Body of pancreas (tissue), 4 donors: ENCODE measurements around the gene SLC25A19. TPM values are rescaled to one million over a fixed set of nuclear protein-coding genes. Genes with fewer than 3 reads are reported as not detected.

Source experiments
- ATAC-seq: fragments of 150-250 bp; one replicate; pipeline ENCODE4 v1.9.1; 2016
- DNase-seq, 4 donors: peaks; one replicate each; pipeline ENCODE4 v3.0.0-alpha.2; 2019
- H3K27ac ChIP-seq, 4 donors: fragments of 200-600 bp; sonication (generic); 1 replicate in 3 of 4; 2 replicates in 1 of 4; pipeline versions ENCODE4 v1.5.1 to v1.6.1; 2016 to 2019; ENCODE audit warnings: mild to moderate bottlenecking in 1 of 4, mixed read lengths in 1 of 4, moderate library complexity in 1 of 4
- H3K27me3 ChIP-seq, 2 donors: fragments of 200-600 bp; sonication (generic); one replicate each; pipeline ENCODE4 v1.6.0; 2016; ENCODE audit warnings: mild to moderate bottlenecking in 1 of 2
- H3K36me3 ChIP-seq, 2 donors: fragments of 200-600 bp; sonication (generic); replicated peaks in 1 of 2; 2 replicates each; pipeline ENCODE4 v1.5.1; 2016; ENCODE audit warnings: low read depth in 2 of 2; ENCODE audit not compliant: insufficient read depth in 1 of 2
- H3K4me1 ChIP-seq: fragments of 200-600 bp; sonication (generic); one replicate; pipeline ENCODE4 v1.6.0; 2016
- H3K4me3 ChIP-seq, 2 donors: fragments of 200-600 bp; sonication (generic); 1 replicate in 1 of 2; 2 replicates in 1 of 2; pipeline ENCODE4 v1.5.1; 2016 to 2019
- H3K9me3 ChIP-seq, 3 donors: fragments of 200-600 bp; sonication (generic); 1 replicate in 2 of 3; 2 replicates in 1 of 3; pipeline ENCODE4 v1.5.1; 2016
- POLR2A ChIP-seq, 3 donors: fragments of 450-650 bp; IDR thresholded peaks; one replicate each; pipeline ENCODE4 v1.6.1; 2016; ENCODE audit warnings: antibody characterized with exemption in 3 of 3, mild to moderate bottlenecking in 2 of 3
- WGBS, 2 donors: methylation state at CpG; one replicate each; pipeline ENCODE4 v1.1.5; 2017; 5-methylcytosine and 5-hydroxymethylcytosine counted together
- intact Hi-C: fragments of 100-400 bp; cut with DNase I; formaldehyde crosslinking; loops from one replicate; pipeline ENCODE4 v1.15.1; 2023
- total RNA-seq, 2 donors: library from RNA; depleted of rRNA; stranded (reverse); fragments of >200 nt; gene quantifications; one replicate each; pipeline ENCODE4 v1.1.0, GENCODE V29; 2016
- TF ChIP-seq, protein P1 (sequence below), 7 experiments: fragments of 450-650 bp in 4 of 7; fragments of 200-600 bp in 3 of 7; sonication (generic) in 3 of 7; IDR thresholded peaks; one replicate each; pipeline ENCODE4 v1.5.1; 2016 to 2019; ENCODE audit warnings: antibody characterized with exemption in 7 of 7

Gene SLC25A19
- total RNA-seq, 2 donors from 2014 or later: 7.6 to 8.3 TPM

GRCh38 chr17:75242461-75243042 lies 46.7 kb downstream of the SLC25A19 start:
- Histone ChIP-seq H3K4me1 (no peaks in the 10 kb centered on the region), H3K27me3 (no peaks in the 10 kb centered on the region), H3K4me3 (no peak overlapping the region), H3K36me3 (peaks cover 12 to 46% of the 10 kb centered on the region in 2 donors), H3K27ac (no peak overlapping the region), H3K9me3 (no peaks in the 10 kb centered on the region)
- 79 to 91% methylated on average over 17 of the region's 17 CpGs for WGBS, 2 donors
- ATAC-seq: no peak
- DNase-seq: no peak
- intact Hi-C loops: no loop called here
- TF ChIP-seq, protein P1, sequence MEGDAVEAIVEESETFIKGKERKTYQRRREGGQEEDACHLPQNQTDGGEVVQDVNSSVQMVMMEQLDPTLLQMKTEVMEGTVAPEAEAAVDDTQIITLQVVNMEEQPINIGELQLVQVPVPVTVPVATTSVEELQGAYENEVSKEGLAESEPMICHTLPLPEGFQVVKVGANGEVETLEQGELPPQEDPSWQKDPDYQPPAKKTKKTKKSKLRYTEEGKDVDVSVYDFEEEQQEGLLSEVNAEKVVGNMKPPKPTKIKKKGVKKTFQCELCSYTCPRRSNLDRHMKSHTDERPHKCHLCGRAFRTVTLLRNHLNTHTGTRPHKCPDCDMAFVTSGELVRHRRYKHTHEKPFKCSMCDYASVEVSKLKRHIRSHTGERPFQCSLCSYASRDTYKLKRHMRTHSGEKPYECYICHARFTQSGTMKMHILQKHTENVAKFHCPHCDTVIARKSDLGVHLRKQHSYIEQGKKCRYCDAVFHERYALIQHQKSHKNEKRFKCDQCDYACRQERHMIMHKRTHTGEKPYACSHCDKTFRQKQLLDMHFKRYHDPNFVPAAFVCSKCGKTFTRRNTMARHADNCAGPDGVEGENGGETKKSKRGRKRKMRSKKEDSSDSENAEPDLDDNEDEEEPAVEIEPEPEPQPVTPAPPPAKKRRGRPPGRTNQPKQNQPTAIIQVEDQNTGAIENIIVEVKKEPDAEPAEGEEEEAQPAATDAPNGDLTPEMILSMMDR (IDR thresholded peaks at IDR 0.05): no peak
- no peak for TF ChIP-seq POLR2A (IDR thresholded peaks at IDR 0.05)

DNA sequence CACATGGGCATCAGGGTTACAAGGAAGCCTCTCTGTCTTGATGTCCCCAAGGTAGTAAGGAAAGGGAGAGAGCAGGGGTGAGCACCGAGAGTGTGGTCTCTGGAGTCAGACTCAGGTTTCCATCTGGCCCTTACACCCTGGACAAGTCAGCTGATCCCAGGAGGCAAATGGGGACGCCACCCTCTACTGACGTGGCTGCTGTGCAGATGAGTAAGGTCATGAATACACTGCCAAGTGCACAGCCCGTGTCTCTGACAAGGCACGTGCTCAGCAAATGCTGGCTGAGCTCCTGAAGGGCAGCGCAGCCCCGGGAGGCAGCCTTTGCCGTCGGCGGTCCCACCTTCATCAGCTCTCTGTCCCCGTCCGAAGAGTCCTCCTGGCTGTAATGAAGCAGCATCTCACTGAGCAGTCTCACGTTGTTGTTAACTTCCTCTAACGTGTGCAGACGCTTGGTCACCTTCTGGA lies 47.2 kb downstream of the SLC25A19 start:
- intact Hi-C loops: no loop called here
- H3K4me1 ChIP-seq: no peaks in the 10 kb centered on the region
- H3K36me3 ChIP-seq: peaks cover 12 to 51% of the 10 kb centered on the region in 2 donors
- no peak for ATAC-seq
- no peaks in the 10 kb centered on the region for H3K9me3 ChIP-seq
- WGBS, 2 donors: 76 to 84% methylated on average over 7 to 15 of the region's 15 CpGs
- H3K4me3 ChIP-seq: no peak overlapping the region
- DNase-seq: no peak
- TF ChIP-seq, protein P1 (IDR thresholded peaks at IDR 0.05): no peak
- no peak for TF ChIP-seq POLR2A (IDR thresholded peaks at IDR 0.05)
- H3K27ac ChIP-seq: no peak overlapping the region
- H3K27me3 ChIP-seq: no peaks in the 10 kb centered on the region

DNA sequence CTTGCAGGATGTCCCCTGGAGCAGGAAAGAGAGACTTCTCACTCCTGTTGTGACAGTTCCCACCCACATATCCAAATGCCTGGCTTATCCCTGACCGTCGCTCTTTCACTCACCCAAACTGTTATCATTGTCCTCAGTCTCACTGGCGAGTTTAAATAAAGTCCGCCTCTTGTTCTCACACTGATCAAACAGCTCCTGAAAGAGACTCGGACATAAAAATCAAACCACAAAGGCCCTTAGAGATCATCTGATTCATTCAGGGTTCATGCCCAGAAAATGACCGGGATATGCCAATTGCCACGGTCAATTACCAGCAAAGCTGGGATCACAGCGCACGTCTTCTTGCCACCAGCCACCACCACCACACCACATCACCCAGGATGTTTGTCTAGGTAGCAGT lies 47.7 kb downstream of the SLC25A19 start:
- DNase-seq (no peak), ATAC-seq (no peak)
- Histone ChIP-seq H3K4me3 (no peak overlapping the region), H3K9me3 (no peaks in the 10 kb centered on the region), H3K27me3 (no peaks in the 10 kb centered on the region), H3K36me3 (peaks cover 12 to 56% of the 10 kb centered on the region in 2 donors), H3K27ac (no peak overlapping the region), H3K4me1 (no peaks in the 10 kb centered on the region)
- WGBS, 2 donors: 92 to 93% methylated on average over 9 of the region's 9 CpGs
- no peak for TF ChIP-seq POLR2A (IDR thresholded peaks at IDR 0.05)
- TF ChIP-seq, protein P1 (IDR thresholded peaks at IDR 0.05): no peak
- intact Hi-C loops: no loop called here

DNA sequence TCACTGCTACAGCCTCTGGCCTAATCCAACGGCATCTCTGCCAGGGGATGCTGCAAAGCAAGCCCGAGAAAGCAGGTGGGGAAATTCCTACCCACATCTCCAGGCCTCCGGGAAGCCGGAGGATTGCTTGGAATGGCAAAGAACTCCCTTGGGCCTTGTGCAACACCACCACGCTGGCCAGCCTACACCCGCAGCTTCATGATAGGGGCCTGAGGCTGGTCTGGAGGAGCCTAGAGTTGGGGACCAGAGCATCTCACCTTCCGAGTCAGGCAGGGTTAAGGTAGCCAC lies 48.1 kb downstream of the SLC25A19 start:
- Histone ChIP-seq H3K4me1 (no peaks in the 10 kb centered on the region), H3K27ac (no peak overlapping the region), H3K27me3 (no peaks in the 10 kb centered on the region), H3K9me3 (no peaks in the 10 kb centered on the region), H3K36me3 (peaks cover 12 to 56% of the 10 kb centered on the region in 2 donors), H3K4me3 (no peak overlapping the region)
- 77% methylated on average over 7 of the region's 7 CpGs; no CpG with 5 or more reads in 1 of the 2 donors for WGBS, 2 donors
- intact Hi-C loops: no loop called here
- ATAC-seq (no peak), DNase-seq (no peak)
- TF ChIP-seq, protein P1 (IDR thresholded peaks at IDR 0.05): no peak
- TF ChIP-seq POLR2A (IDR thresholded peaks at IDR 0.05): no peak
